Neuronal stem cell (in vitro differentiated cells): ENCODE data around the gene ADGRV1.
A peak's percentile ranks its signal among the peaks of the same experiment; 100 is the strongest.

Experiments used
- DNase-seq: peaks from one replicate; pipeline ENCODE4 v3.0.0-alpha.2; 2013; ENCODE audit warnings: low spot score
- H2AFZ ChIP-seq: one replicate; pipeline ENCODE4 v1.6.1; 2013; ENCODE audit warnings: mild to moderate bottlenecking, low read length, inconsistent platforms
- H2AK5ac ChIP-seq: 2 replicates; pipeline ENCODE4 v1.6.1; 2013; ENCODE audit warnings: low read depth, mild to moderate bottlenecking, inconsistent platforms, low read length, moderate library complexity, mixed read lengths
- H2BK120ac ChIP-seq: 2 replicates; pipeline ENCODE4 v1.6.1; 2013; ENCODE audit warnings: low read depth, mild to moderate bottlenecking, inconsistent platforms, low read length, moderate library complexity, mixed read lengths
- H2BK12ac ChIP-seq: one replicate; pipeline ENCODE4 v1.6.1; 2013; ENCODE audit warnings: low read length, inconsistent platforms
- H2BK15ac ChIP-seq: 2 replicates; pipeline ENCODE4 v1.6.1; 2013; ENCODE audit warnings: mild to moderate bottlenecking, low read length, inconsistent platforms, mixed read lengths
- H2BK5ac ChIP-seq: one replicate; pipeline ENCODE4 v1.6.1; 2013; ENCODE audit warnings: inconsistent platforms, mild to moderate bottlenecking, low read length, moderate library complexity
- H3K14ac ChIP-seq: one replicate; pipeline ENCODE4 v1.6.1; 2013; ENCODE audit warnings: low read length, inconsistent platforms
- H3K18ac ChIP-seq: 2 replicates; pipeline ENCODE4 v1.6.1; 2013; ENCODE audit warnings: low read length, inconsistent platforms
- H3K23ac ChIP-seq: 2 replicates; pipeline ENCODE4 v1.6.1; 2013; ENCODE audit warnings: low read depth, mild to moderate bottlenecking, mixed read lengths, low read length, inconsistent platforms; ENCODE audit not compliant: poor library complexity
- H3K27ac ChIP-seq: replicated peaks from 3 replicates; pipeline ENCODE4 v1.5.1; 2013; ENCODE audit warnings: low read length, inconsistent platforms
- H3K27me3 ChIP-seq, 3 experiments: 2 replicates each; pipeline ENCODE4 v1.6.1; 2013; ENCODE audit warnings: low read length in 3 of 3, mild to moderate bottlenecking in 2 of 3, inconsistent platforms in 1 of 3, low read depth in 1 of 3, mixed read lengths in 1 of 3, moderate library complexity in 1 of 3; ENCODE audit not compliant: control insufficient read depth in 3 of 3, insufficient read depth in 3 of 3
- H3K36me3 ChIP-seq, 2 donors: replicated peaks in 1 of 2; 2 replicates each; pipeline ENCODE4 v1.6.1; 2013; ENCODE audit warnings: low read length in 2 of 2; ENCODE audit not compliant: control insufficient read depth in 2 of 2, insufficient read depth in 2 of 2
- H3K4ac ChIP-seq: 2 replicates; pipeline ENCODE4 v1.6.1; 2013; ENCODE audit warnings: inconsistent platforms, mild to moderate bottlenecking, low read length, moderate library complexity
- H3K4me1 ChIP-seq, 2 donors: 1 replicate in 1 of 2; 2 replicates in 1 of 2; pipeline ENCODE4 v1.6.1; 2013; ENCODE audit warnings: low read length in 2 of 2, low read depth in 1 of 2; ENCODE audit not compliant: control insufficient read depth in 2 of 2, insufficient read depth in 1 of 2
- H3K4me2 ChIP-seq: one replicate; pipeline ENCODE4 v1.6.1; 2013; ENCODE audit warnings: mild to moderate bottlenecking, low read length, inconsistent platforms; ENCODE audit not compliant: insufficient read depth, poor library complexity, severe bottlenecking
- H3K4me3 ChIP-seq, 2 donors: 2 replicates each; pipeline ENCODE4 v1.5.1; 2013; ENCODE audit warnings: low read length in 2 of 2, mild to moderate bottlenecking in 2 of 2, inconsistent platforms in 1 of 2, moderate library complexity in 1 of 2
- H3K79me1 ChIP-seq: one replicate; pipeline ENCODE4 v1.6.1; 2013; ENCODE audit warnings: low read depth, mild to moderate bottlenecking, inconsistent platforms, low read length, moderate library complexity
- H3K9ac ChIP-seq: one replicate; pipeline ENCODE4 v1.6.1; 2013; ENCODE audit warnings: mild to moderate bottlenecking, low read depth, low read length, inconsistent platforms; ENCODE audit not compliant: poor library complexity
- H3K9me3 ChIP-seq, 2 donors: replicated peaks in 1 of 2; 2 replicates each; pipeline versions ENCODE3 to v1.6.1; 2013; ENCODE audit warnings: low read length in 2 of 2, mild to moderate bottlenecking in 2 of 2, inconsistent platforms in 1 of 2, low read depth in 1 of 2, mixed read lengths in 1 of 2, moderate library complexity in 1 of 2; ENCODE audit not compliant: control insufficient read depth in 2 of 2, insufficient read depth in 1 of 2
- H4K8ac ChIP-seq: one replicate; pipeline ENCODE4 v1.6.1; 2013; ENCODE audit warnings: low read depth, mild to moderate bottlenecking, inconsistent platforms, low read length, moderate library complexity
- H4K91ac ChIP-seq: one replicate; pipeline ENCODE4 v1.6.1; 2013; ENCODE audit warnings: low read length, low read depth, mild to moderate bottlenecking, inconsistent platforms; ENCODE audit not compliant: poor library complexity
- WGBS, 2 donors: extraction: QIAGEN DNeasy Blood & Tissue Kit; methylation state at CpG; one replicate each; pipeline ENCODE4 v1.1.7; 2013; ENCODE audit warnings: missing lambda C conversion rate in 2 of 2, mixed read lengths in 1 of 2; ENCODE audit not compliant: insufficient read length in 2 of 2, insufficient replicate concordance in 1 of 2; ENCODE audit errors: extremely low coverage in 2 of 2; 5-methylcytosine and 5-hydroxymethylcytosine counted together

Gene ADGRV1

GRCh38 chr5:90557391-90557790, 1.2 kb upstream of the ADGRV1 start:
- Histone ChIP-seq H3K9ac (no peak overlapping the region), H3K36me3 (no peaks in the 10 kb centered on the region), H3K23ac (no peak overlapping the region), H4K91ac (no peak overlapping the region), H3K4me2 (peak overlapping the region; percentile 53), H3K18ac (no peak overlapping the region), H4K8ac (no peak overlapping the region), H3K27me3 (peaks cover 0 to 4% (median 0%) of the 10 kb centered on the region in 3 experiments), H3K14ac (no peak overlapping the region), H3K4ac (no peak overlapping the region), H2BK5ac (no peak overlapping the region), H2BK120ac (no peak overlapping the region), H3K79me1 (no peaks in the 10 kb centered on the region), H2AFZ (peak overlapping the region; percentile 84), H3K4me1 (peaks cover 6 to 32% of the 10 kb centered on the region in 2 donors), H3K9me3 (no peaks in the 10 kb centered on the region), H2BK15ac (no peak overlapping the region), H2BK12ac (no peak overlapping the region), H2AK5ac (no peak overlapping the region), H3K4me3 (peak overlapping the region in 1 of 2 donors; percentile 79), H3K27ac (no peak overlapping the region)
- no CpG with 5 or more reads among the region's 9 CpGs for whole genome bisulfite sequencing, 2 donors
- peak; percentile 4 for DNase-seq

- Histone ChIP-seq H3K36me3 (no peaks in the 10 kb centered on the region), H3K18ac (no peak overlapping the region), H4K91ac (no peak overlapping the region), H3K4ac (no peak overlapping the region), H3K4me3 (peak overlapping the region; percentile 77 to 79), H2AK5ac (no peak overlapping the region), H3K9ac (no peak overlapping the region), H3K4me1 (peaks cover 7 to 36% of the 10 kb centered on the region in 2 donors), H3K79me1 (no peaks in the 10 kb centered on the region), H2BK15ac (no peak overlapping the region), H2BK12ac (no peak overlapping the region), H3K23ac (no peak overlapping the region), H2BK120ac (no peak overlapping the region), H3K27me3 (peaks cover 0 to 4% (median 0%) of the 10 kb centered on the region in 3 experiments), H3K9me3 (no peaks in the 10 kb centered on the region), H3K27ac (no peak overlapping the region), H4K8ac (no peak overlapping the region), H2BK5ac (no peak overlapping the region), H2AFZ (peak overlapping the region; percentile 84), H3K4me2 (peak overlapping the region; percentile 78), H3K14ac (no peak overlapping the region)
- no CpG with 5 or more reads among the region's 3 CpGs for WGBS, 2 donors
- no peak for DNase-seq
Measured at GRCh38 chr5:90557871-90558270, 726 bp upstream of the ADGRV1 start.

- Histone ChIP-seq H3K9ac (no peak overlapping the region), H4K8ac (no peak overlapping the region), H2BK5ac (no peak overlapping the region), H3K4me2 (no peak overlapping the region), H2AFZ (no peak overlapping the region), H3K79me1 (no peaks in the 10 kb centered on the region), H3K36me3 (no peaks in the 10 kb centered on the region), H3K4me3 (no peak overlapping the region), H3K27me3 (peaks cover 0 to 4% (median 0%) of the 10 kb centered on the region in 3 experiments), H4K91ac (no peak overlapping the region), H2AK5ac (no peak overlapping the region), H3K23ac (no peak overlapping the region), H3K27ac (no peak overlapping the region), H3K4ac (no peak overlapping the region), H2BK12ac (no peak overlapping the region), H3K18ac (no peak overlapping the region), H3K4me1 (peaks cover 7 to 36% of the 10 kb centered on the region in 2 donors), H3K14ac (no peak overlapping the region), H2BK15ac (no peak overlapping the region), H2BK120ac (no peak overlapping the region), H3K9me3 (peaks cover 0 to 11% of the 10 kb centered on the region in 2 donors)
- WGBS, 2 donors: no CpG with 5 or more reads among the region's 2 CpGs
- DNase-seq: no peak
Measured at GRCh38 chr5:90560771-90561170, 2.2 kb downstream of the ADGRV1 start.

DNA sequence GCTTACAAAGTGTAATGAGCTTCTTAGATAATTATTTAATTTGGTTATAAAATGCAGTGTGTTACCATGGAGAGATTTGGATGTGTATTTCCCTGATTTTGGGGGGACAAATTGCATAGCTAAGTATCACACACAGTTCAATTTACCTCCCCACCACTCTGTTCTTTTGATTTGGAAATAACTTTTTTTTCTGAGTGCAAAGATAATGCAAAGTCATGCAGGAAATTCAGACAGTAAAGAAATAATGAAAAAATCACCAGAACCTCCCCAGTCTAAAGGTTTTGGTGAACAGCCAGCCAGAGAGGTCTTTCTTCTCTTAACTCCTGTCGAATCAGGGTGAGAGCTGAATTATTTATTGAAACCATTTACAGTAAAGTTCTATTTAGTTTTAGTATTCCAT, 3.2 kb downstream of the ADGRV1 start:
- no peak overlapping the region for H2BK5ac ChIP-seq
- no peak overlapping the region for H2BK15ac ChIP-seq
- no peak overlapping the region for H3K4me3 ChIP-seq
- no peaks in the 10 kb centered on the region for H3K36me3 ChIP-seq
- H3K4me2 ChIP-seq: no peak overlapping the region
- no peak overlapping the region for H4K91ac ChIP-seq
- no peak overlapping the region for H4K8ac ChIP-seq
- WGBS, 2 donors: no CpG with 5 or more reads among the region's 1 CpG
- no peak overlapping the region for H3K23ac ChIP-seq
- peaks cover 0 to 4% (median 0%) of the 10 kb centered on the region in 3 experiments for H3K27me3 ChIP-seq
- DNase-seq: no peak
- H3K4me1 ChIP-seq: peaks cover 7 to 36% of the 10 kb centered on the region in 2 donors
- H3K4ac ChIP-seq: no peak overlapping the region
- H3K9ac ChIP-seq: no peak overlapping the region
- H2AFZ ChIP-seq: no peak overlapping the region
- H2AK5ac ChIP-seq: no peak overlapping the region
- no peak overlapping the region for H3K14ac ChIP-seq
- H2BK120ac ChIP-seq: no peak overlapping the region
- H3K18ac ChIP-seq: no peak overlapping the region
- H3K9me3 ChIP-seq: peaks cover 0 to 20% of the 10 kb centered on the region in 2 donors
- no peak overlapping the region for H3K27ac ChIP-seq
- no peaks in the 10 kb centered on the region for H3K79me1 ChIP-seq
- H2BK12ac ChIP-seq: no peak overlapping the region
